Ishikawa (cell line): Measurements from ENCODE around the gene DOP1B.

Experiments used
- RAD21 ChIP-seq: IDR thresholded peaks from 2 replicates; pipeline ENCODE4 v1.6.1; 2012; ENCODE audit warnings: low read depth
- TAF1 ChIP-seq: IDR thresholded peaks from 2 replicates; pipeline ENCODE4 v1.6.1; 2012; ENCODE audit warnings: low read depth, mild to moderate bottlenecking
- TCF12 ChIP-seq: IDR thresholded peaks from 2 replicates; pipeline ENCODE4 v1.6.1; 2012; ENCODE audit warnings: low read depth
- YY1 ChIP-seq: IDR thresholded peaks from 2 replicates; pipeline ENCODE4 v1.6.1; 2012; ENCODE audit warnings: low read depth

DNA sequence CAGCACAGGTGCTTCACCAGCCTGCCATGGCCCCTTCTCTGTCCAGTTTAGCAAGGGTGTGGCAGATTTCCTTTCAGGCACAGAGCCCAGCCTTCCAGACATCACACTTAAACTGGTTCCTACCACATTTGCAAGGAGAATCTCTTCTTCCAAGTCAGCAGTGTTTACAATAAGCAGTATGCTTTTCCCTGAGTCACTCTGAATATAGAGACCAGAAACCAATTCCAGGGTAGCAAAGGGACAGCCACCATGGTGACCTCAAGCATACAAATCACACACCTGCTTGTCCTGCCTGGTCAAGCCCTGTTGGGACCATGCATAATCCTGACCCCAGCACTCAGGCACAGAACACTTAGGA, 30.4 kb upstream of the DOP1B start:
- TF ChIP-seq YY1 (no peak), RAD21 (no peak), TCF12 (no peak), TAF1 (no peak)
